Endothelial cell of umbilical vein (primary cell): Measurements from ENCODE around the gene NECAB2.

ENCODE experiments used
- CTCF ChIP-seq, 2 donors: IDR thresholded peaks; 1 replicate in 1 of 2; 2 replicates in 1 of 2; pipeline ENCODE4 v1.5.1; 2011; ENCODE audit warnings: low read length in 2 of 2, mild to moderate bottlenecking in 2 of 2, moderate library complexity in 2 of 2, control low read depth in 1 of 2, inconsistent platforms in 1 of 2, low read depth in 1 of 2; ENCODE audit not compliant: insufficient read depth in 1 of 2; ENCODE audit errors: extremely low read depth in 1 of 2
- EZH2 ChIP-seq: IDR thresholded peaks from 2 replicates; pipeline ENCODE4 v1.6.1; 2012; ENCODE audit warnings: borderline replicate concordance, low read depth, mild to moderate bottlenecking, moderate library complexity, low read length, inconsistent platforms; ENCODE audit not compliant: severe bottlenecking
- GATA2 ChIP-seq: IDR thresholded peaks from 2 replicates; pipeline ENCODE4 v1.7.0; 2011; ENCODE audit warnings: low read depth, mild to moderate bottlenecking, moderate library complexity, mixed read lengths, low read length; ENCODE audit not compliant: insufficient read length, insufficient read depth
- JUN ChIP-seq: IDR thresholded peaks from 2 replicates; pipeline ENCODE4 v1.6.1; 2011; ENCODE audit warnings: borderline replicate concordance, low read depth; ENCODE audit not compliant: insufficient read length, insufficient read depth
- MAX ChIP-seq: IDR thresholded peaks from 2 replicates; pipeline ENCODE4 v1.6.1; 2011; ENCODE audit not compliant: insufficient read depth, insufficient read length
- MYC ChIP-seq: IDR thresholded peaks from one replicate; pipeline ENCODE4 v1.6.1; 2011; ENCODE audit warnings: mild to moderate bottlenecking, low read depth, low read length
- POLR2A ChIP-seq: IDR thresholded peaks from 2 replicates; pipeline ENCODE4 v1.6.1; 2012; ENCODE audit warnings: low read depth, mild to moderate bottlenecking, control low read depth, low read length
- POLR2AphosphoS5 ChIP-seq: IDR thresholded peaks from 2 replicates; pipeline ENCODE4 v1.6.1; 2012; ENCODE audit warnings: low read depth, mild to moderate bottlenecking, control low read depth, low read length, moderate library complexity; ENCODE audit not compliant: insufficient read depth

- TF ChIP-seq EZH2 (no peak), POLR2A (no peak), JUN (no peak), GATA2 (no peak), CTCF (IDR thresholded peaks at IDR 0.05; ENCODE audit: extremely low read depth in 1 of 2, insufficient read depth in 1 of 2, low read depth in 1 of 2, low read length in 2 of 2) (no peak), MAX (no peak), POLR2AphosphoS5 (no peak), MYC (no peak)
Observed at GRCh38 chr16:84032458-84033178, 64.6 kb downstream of the NECAB2 start.
